NCI-H1105 treated with DMSO at 0.1 percent for 48 hours (cell line): Measurements from ENCODE around the gene ZMYND8.

Source experiments
- DNase-seq: peaks from one replicate; lab custom pipeline; 2025; lab: John Stamatoyannopoulos, UW

Gene ZMYND8

DNA sequence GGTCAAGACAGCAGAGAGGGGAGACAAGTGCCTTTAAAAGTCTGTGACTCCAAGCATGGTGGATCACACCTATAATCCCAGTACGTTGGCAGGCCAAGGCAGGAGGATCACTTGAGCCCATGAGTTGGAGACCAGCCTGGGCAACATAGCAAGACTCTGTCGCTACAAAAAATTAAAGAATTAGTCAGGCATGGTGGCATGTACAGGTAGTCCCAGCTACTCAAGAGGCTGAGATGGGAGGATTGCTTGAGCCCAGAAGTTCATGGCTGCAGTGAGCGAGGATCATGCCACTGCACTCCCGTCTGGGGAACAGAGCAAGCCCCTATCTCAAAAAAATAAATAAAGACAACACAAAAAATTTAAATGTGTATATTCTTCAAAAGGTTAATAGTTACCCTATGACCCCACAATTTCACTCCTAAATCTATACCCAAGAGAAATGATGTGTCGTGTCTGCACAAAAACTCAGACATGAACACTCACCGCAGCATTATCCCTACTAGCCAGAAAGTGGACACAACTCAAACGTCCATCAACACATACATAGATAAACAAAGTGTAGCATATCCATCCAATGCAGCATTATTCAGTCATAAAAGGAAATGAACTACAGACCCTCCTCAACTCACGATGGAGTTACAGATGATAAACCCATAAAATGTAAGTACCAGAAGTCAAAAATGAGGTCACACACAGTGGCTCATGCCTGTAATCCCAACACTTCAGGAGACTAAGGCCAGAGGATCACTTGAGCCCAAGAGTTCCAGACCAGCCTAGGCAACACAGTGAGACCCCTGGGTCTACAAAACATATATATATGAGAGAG, 23.9 kb downstream of the ZMYND8 start:
- DNase-seq: no peak

DNA sequence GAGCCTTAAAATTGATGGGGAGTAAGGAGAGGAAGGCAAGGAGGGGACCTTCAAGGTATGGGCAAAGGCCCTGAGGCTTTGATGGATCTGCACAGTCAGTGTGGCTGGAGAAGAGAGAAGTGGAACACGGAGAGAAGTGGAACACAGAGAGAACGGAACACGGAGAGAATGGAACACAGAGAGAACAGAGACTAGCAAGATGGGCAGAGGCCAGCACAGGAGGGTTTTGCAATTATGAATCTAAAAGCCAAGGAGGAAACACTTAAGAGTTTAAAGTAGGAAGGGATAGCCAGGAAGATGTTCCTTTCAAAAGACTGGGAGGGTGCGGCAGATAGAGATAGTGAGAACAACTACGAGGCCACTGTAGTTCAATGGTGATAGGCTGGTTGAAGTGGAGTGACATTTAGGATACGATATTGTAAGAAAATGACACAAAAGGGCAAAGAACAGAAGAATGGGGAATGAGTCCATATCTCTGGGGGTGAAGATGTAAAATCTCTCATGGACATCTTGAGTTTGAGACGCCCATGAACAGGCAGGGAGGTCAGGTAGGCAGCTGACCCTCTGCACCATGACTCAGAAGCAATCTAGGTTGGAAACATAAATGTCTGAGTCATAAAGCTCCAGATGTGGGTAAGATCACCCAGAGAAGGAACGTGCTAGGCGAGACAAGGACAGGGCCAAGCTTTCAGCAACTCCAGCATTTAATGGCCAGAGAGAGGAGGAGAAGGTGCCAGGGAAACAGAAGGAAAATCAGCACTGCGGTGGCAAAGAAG, 25.4 kb downstream of the ZMYND8 start:
- DNase-seq: no peak

GRCh38 chr20:47330071-47330470, 26.4 kb downstream of the ZMYND8 start:
- no peak for DNase-seq

DNA sequence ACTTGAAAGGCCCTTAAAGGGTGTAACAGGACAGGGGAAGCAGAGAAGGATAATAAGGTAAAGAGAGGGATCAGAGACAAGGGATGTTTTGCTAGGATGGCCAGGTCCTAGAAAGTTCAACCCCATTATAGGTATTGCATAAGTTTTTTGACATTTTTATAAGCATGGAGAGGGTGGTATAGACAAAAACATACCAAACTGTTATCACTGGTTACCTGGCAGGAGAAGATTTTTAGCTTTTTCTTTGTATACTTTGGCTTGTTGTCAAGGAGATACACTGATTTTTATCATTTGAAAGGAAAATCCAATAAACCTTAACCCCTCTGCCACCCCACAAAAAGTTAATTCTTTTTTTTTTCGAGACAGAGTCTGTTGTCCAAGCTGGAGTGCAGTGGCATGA, 28.4 kb downstream of the ZMYND8 start:
- no peak for DNase-seq

DNA sequence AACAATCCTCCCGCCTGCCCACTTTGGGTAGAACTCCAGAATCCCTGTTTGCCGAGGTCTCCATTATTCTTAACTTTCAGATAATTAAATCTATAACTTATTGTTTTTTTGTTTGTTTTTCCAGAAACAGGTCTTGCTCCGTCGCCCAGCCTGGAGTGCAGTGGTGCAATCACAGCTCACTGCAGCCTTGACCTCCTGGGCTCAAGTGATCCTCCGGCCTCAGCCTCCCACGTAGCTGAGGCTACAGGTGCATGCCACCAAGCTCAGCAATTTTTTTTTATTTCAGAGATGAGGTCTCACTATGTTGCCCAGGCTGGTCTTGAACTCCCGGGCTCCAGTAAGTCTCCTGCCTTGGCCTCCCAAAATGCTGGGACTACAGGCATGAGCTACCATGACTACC, 28.8 kb downstream of the ZMYND8 start:
- DNase-seq: no peak

- DNase-seq: no peak
Observed at GRCh38 chr20:47326658-47327268, 29.7 kb downstream of the ZMYND8 start.

DNA sequence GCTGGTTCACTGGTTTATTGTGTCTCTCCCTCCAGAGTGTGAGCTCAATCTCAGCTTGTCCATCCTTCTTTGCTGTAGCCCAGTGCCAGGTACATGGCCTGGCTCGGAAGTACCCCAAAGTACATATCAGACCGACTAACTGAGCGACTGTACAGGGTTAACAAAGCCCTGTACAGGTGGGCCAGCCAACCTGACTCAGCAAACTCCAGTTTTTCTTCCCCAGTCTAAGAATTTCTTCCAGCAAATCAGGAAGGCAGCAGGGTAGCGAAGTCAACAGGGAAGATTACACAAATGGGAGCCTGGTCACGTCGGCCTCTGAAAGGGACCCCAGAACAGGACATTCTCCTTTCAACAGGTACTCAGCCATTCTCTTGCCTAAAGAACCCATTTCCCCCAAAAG, 31.3 kb downstream of the ZMYND8 start:
- DNase-seq: no peak

DNA sequence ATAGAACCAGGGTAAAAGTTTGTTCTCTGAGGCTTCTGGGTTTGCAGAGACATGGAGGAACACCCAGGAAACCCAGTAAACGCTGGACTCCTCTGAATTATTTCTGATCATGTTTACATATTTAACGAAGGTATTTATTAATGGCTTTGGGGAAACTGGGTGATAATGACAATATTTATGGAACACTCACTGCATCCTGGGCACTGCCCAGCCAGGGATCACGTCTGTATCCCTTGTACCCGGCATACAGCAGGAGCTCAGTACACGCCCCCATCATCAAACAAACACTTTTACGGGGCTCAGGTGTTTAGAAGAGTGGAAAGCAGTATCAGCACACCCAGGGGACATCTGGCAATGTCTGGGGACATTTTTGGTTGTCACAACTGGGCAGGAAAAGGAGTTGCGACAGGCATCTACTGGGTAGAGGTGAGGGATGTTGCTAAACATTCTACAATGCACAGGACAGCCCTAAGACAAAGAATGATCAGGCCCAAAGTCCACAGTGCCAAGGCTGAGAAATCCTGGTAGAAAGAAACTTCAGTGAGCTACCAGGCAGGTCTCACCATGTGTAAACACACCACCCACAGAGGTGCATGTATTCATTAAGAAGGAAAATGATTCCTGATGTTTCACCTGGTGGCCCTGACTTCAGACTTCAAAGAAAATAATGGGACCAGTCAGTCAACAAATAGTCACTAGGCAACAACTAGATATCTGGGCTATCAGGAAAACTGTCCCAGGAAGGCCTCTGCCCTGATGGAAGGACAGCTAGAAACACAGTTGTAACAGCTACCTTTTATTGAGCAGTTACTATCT, 35.3 kb downstream of the ZMYND8 start:
- peak; percentile 4 for DNase-seq

- DNase-seq: peak; percentile 25
Observed at GRCh38 chr20:47319517-47320252, 36.8 kb downstream of the ZMYND8 start.

GRCh38 chr20:47318586-47319516, 37.6 kb downstream of the ZMYND8 start:
- DNase-seq: no peak

- DNase-seq: no peak
Observed at GRCh38 chr20:47318027-47318585, 38.4 kb downstream of the ZMYND8 start.

GRCh38 chr20:47317127-47317895, 39.2 kb downstream of the ZMYND8 start:
- DNase-seq: no peak

DNA sequence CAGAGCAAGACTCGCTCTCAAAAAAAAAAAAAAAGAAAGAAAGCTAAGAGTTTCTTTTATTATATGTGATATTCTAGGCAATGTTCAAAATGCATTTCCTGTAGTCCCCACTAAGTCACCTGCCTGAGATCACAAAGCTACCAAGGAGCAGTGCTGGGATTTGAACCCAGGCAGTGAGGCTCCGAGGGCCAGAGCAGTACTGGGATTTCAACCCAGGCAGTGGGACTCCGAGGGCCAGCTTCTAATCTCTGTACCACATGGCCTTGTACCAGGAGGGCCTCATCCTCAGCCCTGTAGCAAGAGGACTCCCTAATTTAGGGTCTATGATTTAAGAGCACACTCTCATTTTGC, 39.7 kb downstream of the ZMYND8 start:
- DNase-seq: no peak

DNA sequence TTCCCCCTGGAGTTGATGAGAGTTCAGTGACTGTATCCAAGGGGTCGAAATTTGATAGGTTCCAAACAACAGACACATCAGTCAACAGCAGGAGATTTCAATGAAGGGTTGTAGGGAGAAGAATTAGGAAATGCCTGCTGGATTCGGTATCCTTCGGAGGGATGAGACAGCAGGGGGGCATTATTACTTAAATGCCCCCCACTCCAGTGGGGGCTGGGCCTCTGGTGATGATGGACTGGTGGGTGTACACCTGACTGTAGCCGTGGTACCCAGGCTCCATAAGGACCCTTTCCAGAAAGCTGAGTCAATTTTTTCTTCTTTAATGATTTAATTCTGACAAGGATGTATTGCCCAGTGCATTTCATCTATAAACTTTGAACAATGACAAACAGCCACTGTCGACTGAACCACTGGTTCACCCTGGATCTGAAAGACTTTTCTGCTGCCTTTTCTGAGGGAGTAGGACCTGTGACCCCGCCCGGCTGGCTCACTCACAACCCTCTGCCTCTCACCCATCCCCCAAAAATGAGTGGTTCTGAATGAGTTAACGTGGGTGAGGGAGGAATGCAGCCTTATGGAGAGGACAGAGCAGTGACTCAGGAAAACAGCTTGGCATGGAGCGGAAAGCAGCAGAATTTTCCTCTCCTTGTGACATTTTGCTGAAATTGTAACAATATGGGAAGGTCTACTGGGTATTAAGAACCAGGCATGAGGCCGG, 41.0 kb downstream of the ZMYND8 start:
- peak; percentile 50 for DNase-seq

DNA sequence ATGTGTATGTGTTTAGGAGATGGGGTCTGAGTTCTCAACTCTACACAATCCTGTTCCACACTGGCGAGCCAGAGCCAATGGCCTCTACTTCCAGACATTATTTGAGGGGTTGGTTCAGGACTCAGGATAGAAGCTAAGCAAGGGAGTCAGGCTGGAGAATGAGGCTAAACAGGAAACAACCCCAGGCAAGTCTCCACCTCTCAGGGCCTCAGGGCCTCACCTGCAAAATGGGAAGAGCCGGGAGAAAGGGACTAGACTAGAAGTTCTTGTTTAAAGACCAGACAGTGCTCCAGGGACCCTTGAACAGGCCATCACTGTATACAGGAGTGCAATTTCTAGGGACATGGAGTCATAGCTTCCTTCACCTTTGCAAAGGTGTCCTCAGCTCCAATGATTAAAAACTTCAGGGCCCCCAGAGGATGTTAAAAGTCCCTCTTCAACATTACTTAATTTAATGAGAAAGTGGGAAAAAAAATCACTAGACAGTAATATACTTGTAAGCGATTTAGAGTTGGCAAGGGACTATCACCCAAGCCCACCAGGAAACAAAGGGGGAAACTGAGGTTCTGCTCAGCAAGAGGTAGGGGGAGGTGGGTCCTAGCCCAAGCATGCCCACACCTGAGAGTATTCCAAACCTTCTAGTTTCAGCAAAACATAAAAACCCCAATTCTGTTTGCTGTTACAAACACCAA, 41.7 kb downstream of the ZMYND8 start:
- no peak for DNase-seq

- no peak for DNase-seq
Observed at GRCh38 chr20:47311967-47312681, 44.4 kb downstream of the ZMYND8 start.

GRCh38 chr20:47311211-47311610, 45.3 kb downstream of the ZMYND8 start:
- no peak for DNase-seq
